GM12878 (cell line): Measurements from ENCODE around the gene NEK2. TPM values are rescaled to one million over a fixed set of nuclear protein-coding genes. Genes with fewer than 3 reads are reported as not detected.
A peak's percentile ranks its signal among the peaks of the same experiment; 100 is the strongest.

ENCODE experiments used
- ATAC-seq: fragments of 200-7000 bp; cut with Tn5 transposase; 3 replicates; pipeline ENCODE4 v1.9.1; 2020; ENCODE audit warnings: mild to moderate bottlenecking, moderate library complexity
- BruUV-seq: library from RNA; stranded (reverse); fragments of 400-500 nt; replicated peaks from 2 replicates; lab custom pipeline; 2021; lab: Mats Ljungman, UMichigan
- CTCF ChIA-PET: fragments of 300-600 bp; sonication (Branson Sonifier 250); formaldehyde crosslinking; extraction: SDS; loops from one replicate; lab custom pipeline; 2021; ENCODE audit warnings: inconsistent platforms; lab: Yijun Ruan, JAX
- POLR2A ChIA-PET: fragments of 350-600 bp; formaldehyde crosslinking; extraction: SDS; loops from one replicate; lab custom pipeline; 2021; ENCODE audit warnings: inconsistent platforms; lab: Charles Lee
- RAD21 ChIA-PET: fragments of 300-600 bp; sonication (Branson Sonifier 250); formaldehyde crosslinking; loops from one replicate; lab custom pipeline; 2023; ENCODE audit warnings: antibody characterized with exemption; ENCODE audit not compliant: unreplicated experiment; lab: Charles Lee
- SMC1A ChIA-PET: fragments of 300-600 bp; sonication (Branson Sonifier 250); formaldehyde crosslinking; loops from one replicate; lab custom pipeline; 2023; ENCODE audit not compliant: unreplicated experiment, uncharacterized antibody; lab: Charles Lee
- DNase-seq: peaks from one replicate; pipeline ENCODE4 v3.0.0-alpha.2; 2011; ENCODE audit warnings: low read depth, low spot score
- FAIRE-seq: peaks from 3 replicates; lab custom pipeline; 2011; peaks lifted over from hg19 to GRCh38; lab: Jason Lieb, UNC
- H2AFZ ChIP-seq: 2 replicates; pipeline ENCODE4 v1.6.0; 2011; ENCODE audit warnings: low read depth, low read length, control low read depth; ENCODE audit not compliant: control insufficient read depth
- H3K27ac ChIP-seq: 2 replicates; pipeline ENCODE4 v1.5.1; 2011; ENCODE audit warnings: control low read depth; ENCODE audit not compliant: control insufficient read depth, insufficient read depth
- H3K27me3 ChIP-seq, 2 experiments: replicated peaks in 1 of 2; 2 replicates each; pipeline versions ENCODE4 v1.6.0 to v1.6.1; 2011; ENCODE audit warnings: low read length in 1 of 2; ENCODE audit not compliant: control insufficient read depth in 2 of 2, insufficient read depth in 2 of 2
- H3K36me3 ChIP-seq, 2 experiments: 2 replicates each; pipeline ENCODE4 v1.5.1; 2011; ENCODE audit warnings: low read length in 1 of 2; ENCODE audit not compliant: control insufficient read depth in 2 of 2, insufficient read depth in 2 of 2
- H3K4me1 ChIP-seq: 2 replicates; pipeline ENCODE4 v1.6.1; 2011; ENCODE audit warnings: mild to moderate bottlenecking, low read length, moderate library complexity, mixed read lengths; ENCODE audit not compliant: control insufficient read depth, insufficient read depth
- H3K4me2 ChIP-seq: 2 replicates; pipeline ENCODE4 v1.6.0; 2011; ENCODE audit warnings: control low read depth; ENCODE audit not compliant: control insufficient read depth, insufficient read depth
- H3K4me3 ChIP-seq: fragments of 200-600 bp; sonication (generic); 2 replicates; pipeline ENCODE4 v1.5.1; 2016
- H3K79me2 ChIP-seq: 2 replicates; pipeline ENCODE4 v1.6.0; 2011; ENCODE audit warnings: low read length; ENCODE audit not compliant: control insufficient read depth, insufficient read depth
- H3K9ac ChIP-seq: 2 replicates; pipeline ENCODE4 v1.8.0; 2011; ENCODE audit warnings: low read length, control low read depth, mixed read lengths; ENCODE audit not compliant: control insufficient read depth, insufficient read depth
- H3K9me3 ChIP-seq: replicated peaks from 3 replicates; pipeline ENCODE4 v1.5.1; 2011; ENCODE audit warnings: mild to moderate bottlenecking, low read length; ENCODE audit not compliant: control insufficient read depth, insufficient read depth
- H4K20me1 ChIP-seq: 2 replicates; pipeline ENCODE4 v1.6.0; 2011; ENCODE audit not compliant: control insufficient read depth, insufficient read depth
- CREM ChIP-seq: IDR thresholded peaks from 2 replicates; pipeline ENCODE4 v1.6.1; 2014; ENCODE audit warnings: antibody characterized with exemption, low read depth
- SUZ12 ChIP-seq: fragments of 200-600 bp; sonication (generic); IDR thresholded peaks from one replicate; pipeline ENCODE4 v1.6.1; 2018; ENCODE audit warnings: antibody characterized with exemption, mild to moderate bottlenecking; ENCODE audit not compliant: unreplicated experiment
- ZNF622 ChIP-seq: fragments of 450-650 bp; IDR thresholded peaks from 2 replicates; pipeline ENCODE4 v1.6.1; 2017; ENCODE audit warnings: mild to moderate bottlenecking, inconsistent platforms
- WGBS: methylation state at CpG from one replicate; pipeline ENCODE4 v1.1.6; 2016; ENCODE audit warnings: low lambda C conversion rate; ENCODE audit not compliant: insufficient replicate concordance, insufficient coverage; ENCODE audit errors: missing lambda C conversion rate; 5-methylcytosine and 5-hydroxymethylcytosine counted together
- in situ Hi-C: fragments of 300-500 bp; cut with MboI; formaldehyde crosslinking; loops from 9 replicates; pipeline ENCODE4 v1.14.3; 2018; ENCODE audit warnings: mixed read lengths
- intact Hi-C: fragments of 100-400 bp; cut with micrococcal nuclease; formaldehyde crosslinking; loops from one replicate; pipeline ENCODE4 v1.14.2; 2022; ENCODE audit not compliant: unreplicated experiment
- polyA plus RNA-seq, 11 experiments: library from polyadenylated mRNA; depleted of rRNA in 4 of 11; unstranded in 6 of 11; stranded (reverse) in 5 of 11; fragments of >200 nt; fragmentation: Nextera tagmentation in 4 of 11; fragmentation: Illumina TruSeq in 1 of 11; extraction: Ambion mirVana in 4 of 11; extraction: Trizol in 1 of 11; gene quantifications; 1 replicate in 1 of 11; 2 replicates in 10 of 11; pipeline versions ENCODE4 v1.2.1 to v1.2.3, GENCODE V29; 2011 to 2016; ENCODE audit warnings: inconsistent platforms in 2 of 11, missing spikeins in 2 of 11, low read depth in 1 of 11
- total RNA-seq, 4 experiments: library from RNA; depleted of rRNA in 3 of 4; stranded (reverse); fragments of >200 nt in 3 of 4; fragmentation: Illumina TruSeq in 1 of 4; extraction: Trizol in 1 of 4; gene quantifications; 2 replicates each; pipeline versions ENCODE4 v1.2.1 to v1.2.3, GENCODE V29; 2013 to 2021

Gene NEK2
- total and polyA plus RNA-seq, 10 of the 15 experiments (the other 5 are each of a cell fraction or from before 2014, with no cell fraction given) = 16.7 to 49.7 (median 36.9) TPM

DNA sequence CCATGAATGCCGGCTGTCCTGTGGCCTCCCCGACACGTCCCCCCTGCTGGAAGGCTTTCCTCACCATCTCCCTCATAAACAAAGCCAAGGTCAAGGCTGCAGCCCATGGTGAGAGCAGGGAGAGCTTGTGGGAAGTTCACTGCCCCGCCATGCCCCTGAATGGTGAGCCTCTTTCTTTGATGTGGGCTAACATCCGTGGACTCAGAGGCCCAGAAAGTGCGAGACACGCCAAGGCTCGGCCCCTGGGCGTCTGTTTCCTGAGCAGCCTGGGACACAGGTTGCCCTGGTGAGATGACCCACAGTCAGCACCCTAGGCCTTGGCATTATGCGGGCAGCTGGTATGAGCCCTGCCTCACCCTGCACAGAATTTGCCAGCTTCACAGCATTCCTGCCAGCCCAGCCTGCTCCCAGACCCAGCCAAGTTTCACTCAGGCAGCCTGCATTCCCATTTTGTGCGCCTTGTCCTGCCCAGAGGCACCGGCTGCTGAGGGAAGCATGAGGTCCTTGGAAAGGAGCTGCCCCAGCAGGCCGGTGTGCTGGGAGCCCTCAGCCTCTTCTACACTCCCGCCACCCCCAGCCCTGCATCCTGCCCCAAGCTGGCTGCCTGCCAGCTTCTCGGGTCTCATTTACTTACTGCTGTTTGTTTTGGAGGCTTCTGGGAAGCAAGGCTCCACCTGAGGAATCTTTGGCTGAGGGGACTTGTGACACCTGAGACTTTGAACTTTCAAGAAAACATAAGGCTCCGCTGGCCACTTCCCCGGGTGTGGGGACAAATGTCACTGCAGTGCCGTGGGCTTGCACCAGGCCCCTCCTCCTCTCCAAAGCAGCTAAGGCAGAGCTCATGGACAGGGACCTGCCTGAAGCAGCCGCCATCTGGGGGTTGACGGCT lies 31.9 kb downstream of the NEK2 start:
- RAD21 ChIA-PET = interaction anchor here (1.2 kb wide), 1 partner anchor 69 kb away, joined by 3 read pairs; no protein-coding TSS in a partner anchor

GRCh38 chr1:211642870-211643269 lies 32.6 kb downstream of the NEK2 start:
- H3K79me2 ChIP-seq = no peaks in the 10 kb centered on the region
- RAD21 ChIA-PET = interaction anchor here (1.2 kb wide), 1 partner anchor 69 kb away, joined by 3 read pairs; no protein-coding TSS in a partner anchor
- SMC1A ChIA-PET = interaction anchor here (0.8 to 2.8 kb wide), 2 partner anchors 11 to 128 kb away, joined by 3 to 11 read pairs; no protein-coding TSS in a partner anchor
- in situ Hi-C loops = no loop called here
- intact Hi-C loops = no loop called here
- no peak overlapping the region for H3K9ac ChIP-seq
- no peaks in the 10 kb centered on the region for H3K9me3 ChIP-seq
- H3K4me1 ChIP-seq = no peaks in the 10 kb centered on the region; the same call in 1 of the 2 replicates
- H3K27ac ChIP-seq = no peak overlapping the region
- FAIRE-seq (no peak), ATAC-seq (no peak; the same call in 2 of the 3 replicates), DNase-seq (no peak)
- no peaks in the 10 kb centered on the region; the same call in 1 of the 2 replicates for H4K20me1 ChIP-seq
- POLR2A ChIA-PET = no interaction called here
- H3K36me3 ChIP-seq = no peaks in the 10 kb centered on the region
- 73% methylated on average over 4 of the region's 4 CpGs for WGBS
- no peaks in the 10 kb centered on the region; a peak in 1 of 4 replicates for H3K27me3 ChIP-seq
- no peak for TF ChIP-seq CREM
- no TSS peak for BruUV-seq
- H2AFZ ChIP-seq = no peak overlapping the region
- CTCF ChIA-PET = interaction anchor here (1.5 kb wide), 1 partner anchor 128 kb away, joined by 6 read pairs; no protein-coding TSS in a partner anchor
- H3K4me2 ChIP-seq = no peak overlapping the region
- no peak overlapping the region for H3K4me3 ChIP-seq

More for the DNA sequence above, 31.9 kb downstream of the NEK2 start:
- Histone ChIP-seq H3K79me2 (no peaks in the 10 kb centered on the region), H3K36me3 (no peaks in the 10 kb centered on the region), H3K4me2 (no peak overlapping the region), H3K4me3 (no peak overlapping the region), H2AFZ (no peak overlapping the region), H3K4me1 (no peaks in the 10 kb centered on the region; the same call in 1 of the 2 replicates), H3K27me3 (no peaks in the 10 kb centered on the region), H3K9me3 (no peaks in the 10 kb centered on the region), H3K27ac (no peak overlapping the region), H4K20me1 (no peaks in the 10 kb centered on the region; the same call in 1 of the 2 replicates), H3K9ac (no peak overlapping the region)
- DNase-seq (no peak), ATAC-seq (peak; percentile 47), FAIRE-seq (no peak)
- CTCF ChIA-PET = interaction anchor here (1.4 to 1.5 kb wide), 2 partner anchors 10 to 129 kb away, joined by 4 to 6 read pairs; no protein-coding TSS in a partner anchor
- 41% methylated on average over 20 of the region's 20 CpGs for WGBS
- in situ Hi-C loops = no loop called here
- intact Hi-C loops = no loop called here
- POLR2A ChIA-PET = no interaction called here
- no TSS peak for BruUV-seq
- SMC1A ChIA-PET = interaction anchor here (0.8 to 2.8 kb wide), 3 partner anchors 10 to 129 kb away, joined by 3 to 11 read pairs (median 3); no protein-coding TSS in a partner anchor
- no peak for TF ChIP-seq SUZ12
- TF ChIP-seq ZNF622 = no peak
- TF ChIP-seq, all 136 proteins: peak for 0
